HG02642 (cell line): ENCODE data around the gene PEX10.

Experiments used
- ATAC-seq: cut with Tn5 transposase; IDR thresholded peaks from one replicate; pipeline ENCODE4 v1.9.1; 2021; ENCODE audit warnings: mild to moderate bottlenecking; ENCODE audit not compliant: unreplicated experiment, poor library complexity

The PEX10 gene

GRCh38 chr1:2378441-2378851 is 33.9 kb downstream of the PEX10 start:
- no peak for ATAC-seq

GRCh38 chr1:2377751-2378440 is 34.5 kb downstream of the PEX10 start:
- ATAC-seq: no peak

- ATAC-seq: no peak
Measured at GRCh38 chr1:2376931-2377672, 35.3 kb downstream of the PEX10 start.

- ATAC-seq: no peak
Measured at GRCh38 chr1:2376261-2376741, 36.1 kb downstream of the PEX10 start.

GRCh38 chr1:2375923-2376260 is 36.5 kb downstream of the PEX10 start:
- ATAC-seq: no peak

- no peak for ATAC-seq
Measured at GRCh38 chr1:2375246-2375922, 37.0 kb downstream of the PEX10 start.

- no peak for ATAC-seq
Measured at GRCh38 chr1:2374252-2375155, 37.9 kb downstream of the PEX10 start.

GRCh38 chr1:2373551-2374251 is 38.7 kb downstream of the PEX10 start:
- ATAC-seq: no peak

GRCh38 chr1:2372551-2373490 is 39.5 kb downstream of the PEX10 start:
- no peak for ATAC-seq

- no peak for ATAC-seq
Measured at GRCh38 chr1:2368053-2368744, 44.2 kb downstream of the PEX10 start.

GRCh38 chr1:2363847-2364513 is 48.4 kb downstream of the PEX10 start:
- no peak for ATAC-seq

GRCh38 chr1:2360588-2361364 is 51.6 kb downstream of the PEX10 start:
- no peak for ATAC-seq

- ATAC-seq: no peak
Measured at GRCh38 chr1:2358651-2359640, 53.4 kb downstream of the PEX10 start.

GRCh38 chr1:2358072-2358471 is 54.3 kb downstream of the PEX10 start:
- ATAC-seq: no peak
